GM19395 (cell line): Measurements from ENCODE around the gene AMMECR1L.
A peak's percentile ranks its signal among the peaks of the same experiment; 100 is the strongest.
"Not testable (repeated sequence)": the region's sequence is repeated elsewhere in the genome, so short reads cannot be mapped to it uniquely, and the experiment has no call there.

Experiments
- ATAC-seq: cut with Tn5 transposase; IDR thresholded peaks from one replicate; pipeline ENCODE4 v1.9.1; 2021; ENCODE audit warnings: mild to moderate bottlenecking, moderate library complexity; ENCODE audit not compliant: unreplicated experiment

Gene AMMECR1L

GRCh38 chr2:127885780-127886592 lies at the start of gene AMMECR1L:
TSS of gene AMMECR1L (minus strand) at chr2:127885956. CDS start at chr2:127874234, 11,722 bp downstream.
- ATAC-seq = peak; percentile 97

- ATAC-seq = no peak
Measured at GRCh38 chr2:127935337-127935736, 49.6 kb upstream of the AMMECR1L start.

GRCh38 chr2:127932199-127932876 lies 46.6 kb upstream of the AMMECR1L start:
- no peak for ATAC-seq

GRCh38 chr2:127929449-127929848 lies 43.7 kb upstream of the AMMECR1L start:
- no peak for ATAC-seq

- no peak for ATAC-seq
Measured at GRCh38 chr2:127927384-127927783, 41.6 kb upstream of the AMMECR1L start.

- ATAC-seq = no peak
Measured at GRCh38 chr2:127917916-127918315, 32.2 kb upstream of the AMMECR1L start.

GRCh38 chr2:127913808-127914457 lies 28.2 kb upstream of the AMMECR1L start:
- ATAC-seq = no peak

- no peak for ATAC-seq
Measured at GRCh38 chr2:127911737-127912136, 26.0 kb upstream of the AMMECR1L start.

- ATAC-seq = no peak
Measured at GRCh38 chr2:127910415-127910814, 24.7 kb upstream of the AMMECR1L start.

- no peak for ATAC-seq
Measured at GRCh38 chr2:127909019-127909418, 23.3 kb upstream of the AMMECR1L start.

- ATAC-seq = not testable (repeated sequence)
Measured at GRCh38 chr2:127907733-127908400, 22.1 kb upstream of the AMMECR1L start.

GRCh38 chr2:127906206-127906926 lies 20.6 kb upstream of the AMMECR1L start:
- ATAC-seq = no peak

GRCh38 chr2:127901339-127902056 lies 15.7 kb upstream of the AMMECR1L start:
- ATAC-seq = no peak

- no peak for ATAC-seq
Measured at GRCh38 chr2:127897531-127898211, 11.9 kb upstream of the AMMECR1L start.

- ATAC-seq = no peak
Measured at GRCh38 chr2:127893494-127893893, 7.7 kb upstream of the AMMECR1L start.

GRCh38 chr2:127893033-127893432 lies 7.3 kb upstream of the AMMECR1L start:
- no peak for ATAC-seq

GRCh38 chr2:127891811-127892210 lies 6.1 kb upstream of the AMMECR1L start:
- no peak for ATAC-seq

- ATAC-seq = not testable (repeated sequence)
Measured at GRCh38 chr2:127890756-127891155, 5.0 kb upstream of the AMMECR1L start.

- ATAC-seq = no peak
Measured at GRCh38 chr2:127888772-127889171, 3.0 kb upstream of the AMMECR1L start.
